Glutamatergic neuron (in vitro differentiated cells): Measurements from ENCODE around the gene IL4R. TPM values are rescaled to one million over a fixed set of nuclear protein-coding genes. Genes with fewer than 3 reads are reported as not detected.

ENCODE experiments used
- DNase-seq: peaks from one replicate; pipeline ENCODE4 v3.0.0; 2022
- H3K27ac Mint-ChIP-seq: one replicate; pipeline ENCODE4 v1.8.0; 2020; ENCODE audit warnings: mild to moderate bottlenecking, mixed read lengths, inconsistent platforms; ENCODE audit not compliant: unreplicated experiment
- H3K27me3 Mint-ChIP-seq: one replicate; pipeline ENCODE4 v1.8.0; 2020; ENCODE audit warnings: mild to moderate bottlenecking, moderate library complexity, mixed read lengths, inconsistent platforms; ENCODE audit not compliant: unreplicated experiment
- H3K36me3 Mint-ChIP-seq: one replicate; pipeline ENCODE4 v1.8.0; 2020; ENCODE audit warnings: mild to moderate bottlenecking, mixed read lengths, inconsistent platforms; ENCODE audit not compliant: unreplicated experiment
- H3K4me1 Mint-ChIP-seq: one replicate; pipeline ENCODE4 v1.8.0; 2020; ENCODE audit warnings: mild to moderate bottlenecking, low read depth, mixed read lengths, inconsistent platforms; ENCODE audit not compliant: unreplicated experiment
- H3K4me3 Mint-ChIP-seq: one replicate; pipeline ENCODE4 v1.8.0; 2020; ENCODE audit warnings: mild to moderate bottlenecking, mixed read lengths, inconsistent platforms; ENCODE audit not compliant: unreplicated experiment
- H3K9me3 Mint-ChIP-seq: one replicate; pipeline ENCODE4 v1.8.0; 2020; ENCODE audit warnings: mild to moderate bottlenecking, moderate library complexity, mixed read lengths, inconsistent platforms; ENCODE audit not compliant: unreplicated experiment
- total RNA-seq: library from RNA; stranded (reverse); fragmentation: NEBNext Ultra II Directional; extraction: Animal tissue kit (Norgen Biotek cat#: 25700); gene quantifications from one replicate; pipeline ENCODE4 v1.2.1, GENCODE V29; 2021; ENCODE audit not compliant: unreplicated experiment
- TF ChIP-seq, protein P1 (sequence below): fragments of 200-600 bp; sonication (generic); IDR thresholded peaks from one replicate; pipeline ENCODE4 v1.5.0; 2021; ENCODE audit not compliant: partially characterized antibody, unreplicated experiment

IL4R gene
- total RNA-seq, 1 donor from 2014 or later: 10.8 TPM

DNA sequence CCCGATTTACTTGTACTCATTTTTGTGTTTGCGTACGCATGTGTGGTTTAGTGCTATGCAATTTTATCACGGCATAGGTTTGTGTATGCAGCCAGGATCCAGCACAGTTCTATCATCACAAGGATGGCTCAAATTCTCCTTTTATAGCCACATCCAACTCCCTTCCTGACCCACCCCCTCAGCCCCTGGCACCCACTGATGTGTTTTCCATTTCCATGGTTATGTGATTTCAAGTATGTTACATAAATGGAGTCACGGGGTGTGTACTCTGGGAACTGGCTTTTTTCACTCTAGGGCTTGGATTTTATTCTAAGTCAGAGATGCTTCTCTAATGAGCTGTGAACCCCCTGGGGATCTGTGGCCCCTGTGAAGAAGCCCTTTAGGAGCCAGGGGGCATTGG lies 16.8 kb downstream of the IL4R start:
- Mint-ChIP-seq H3K9me3 (no peaks in the 10 kb centered on the region), H3K4me1 (peaks cover 11% of the 10 kb centered on the region), H3K27me3 (peaks cover 2% of the 10 kb centered on the region), H3K4me3 (no peak overlapping the region), H3K36me3 (no peaks in the 10 kb centered on the region), H3K27ac (no peak overlapping the region)
- TF ChIP-seq, protein P1, sequence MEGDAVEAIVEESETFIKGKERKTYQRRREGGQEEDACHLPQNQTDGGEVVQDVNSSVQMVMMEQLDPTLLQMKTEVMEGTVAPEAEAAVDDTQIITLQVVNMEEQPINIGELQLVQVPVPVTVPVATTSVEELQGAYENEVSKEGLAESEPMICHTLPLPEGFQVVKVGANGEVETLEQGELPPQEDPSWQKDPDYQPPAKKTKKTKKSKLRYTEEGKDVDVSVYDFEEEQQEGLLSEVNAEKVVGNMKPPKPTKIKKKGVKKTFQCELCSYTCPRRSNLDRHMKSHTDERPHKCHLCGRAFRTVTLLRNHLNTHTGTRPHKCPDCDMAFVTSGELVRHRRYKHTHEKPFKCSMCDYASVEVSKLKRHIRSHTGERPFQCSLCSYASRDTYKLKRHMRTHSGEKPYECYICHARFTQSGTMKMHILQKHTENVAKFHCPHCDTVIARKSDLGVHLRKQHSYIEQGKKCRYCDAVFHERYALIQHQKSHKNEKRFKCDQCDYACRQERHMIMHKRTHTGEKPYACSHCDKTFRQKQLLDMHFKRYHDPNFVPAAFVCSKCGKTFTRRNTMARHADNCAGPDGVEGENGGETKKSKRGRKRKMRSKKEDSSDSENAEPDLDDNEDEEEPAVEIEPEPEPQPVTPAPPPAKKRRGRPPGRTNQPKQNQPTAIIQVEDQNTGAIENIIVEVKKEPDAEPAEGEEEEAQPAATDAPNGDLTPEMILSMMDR: no peak
- DNase-seq: no peak

DNA sequence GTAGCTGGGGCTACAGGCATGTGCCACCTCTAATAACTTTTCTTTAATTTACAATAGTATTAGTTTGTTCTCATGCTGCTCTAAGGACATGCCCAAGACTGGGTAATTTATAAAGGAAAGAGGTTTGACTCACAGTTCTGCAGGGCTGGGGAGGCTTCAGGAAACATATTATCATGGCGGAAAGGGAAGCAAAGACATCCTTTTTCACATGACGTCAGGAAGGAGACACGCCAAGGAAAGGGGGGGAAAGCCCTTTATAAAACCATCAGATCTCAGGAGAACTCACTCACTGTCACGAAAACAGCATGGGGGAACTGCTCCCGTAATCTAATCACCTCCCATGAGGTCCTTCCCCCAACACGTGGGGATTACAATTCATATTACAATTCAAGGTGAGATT lies 18.3 kb downstream of the IL4R start:
- H3K27me3 Mint-ChIP-seq: peaks cover 2% of the 10 kb centered on the region
- no peak overlapping the region for H3K4me3 Mint-ChIP-seq
- no peaks in the 10 kb centered on the region for H3K9me3 Mint-ChIP-seq
- DNase-seq: no peak
- peaks cover 9% of the 10 kb centered on the region for H3K4me1 Mint-ChIP-seq
- peak overlapping the region; percentile 20 for H3K27ac Mint-ChIP-seq
- H3K36me3 Mint-ChIP-seq: no peaks in the 10 kb centered on the region
- TF ChIP-seq, protein P1: no peak

DNA sequence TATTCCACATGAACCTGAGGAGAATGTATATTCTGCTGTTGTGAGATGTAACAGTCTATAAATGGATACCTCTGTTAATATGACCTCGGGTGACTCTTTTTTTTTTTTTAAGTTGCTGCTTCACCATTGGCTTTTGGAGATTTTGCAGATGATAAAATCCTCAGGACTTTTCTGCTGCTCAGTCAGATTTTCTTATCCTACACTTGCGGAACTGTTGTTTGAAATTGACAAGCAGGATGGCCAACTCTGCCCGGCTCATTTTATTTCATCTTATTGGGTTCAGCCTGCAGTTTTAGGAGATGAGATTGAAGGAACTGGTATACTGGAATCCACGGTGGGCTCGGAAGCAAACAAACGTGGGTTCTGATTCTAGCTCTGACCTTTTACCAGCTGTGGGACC lies 19.3 kb downstream of the IL4R start:
- H3K27me3 Mint-ChIP-seq: peaks cover 2% of the 10 kb centered on the region
- no peak for DNase-seq
- no peak overlapping the region for H3K4me3 Mint-ChIP-seq
- peak overlapping the region; percentile 13 for H3K27ac Mint-ChIP-seq
- peaks cover 6% of the 10 kb centered on the region for H3K4me1 Mint-ChIP-seq
- H3K36me3 Mint-ChIP-seq: no peaks in the 10 kb centered on the region
- TF ChIP-seq, protein P1: no peak
- H3K9me3 Mint-ChIP-seq: no peaks in the 10 kb centered on the region

DNA sequence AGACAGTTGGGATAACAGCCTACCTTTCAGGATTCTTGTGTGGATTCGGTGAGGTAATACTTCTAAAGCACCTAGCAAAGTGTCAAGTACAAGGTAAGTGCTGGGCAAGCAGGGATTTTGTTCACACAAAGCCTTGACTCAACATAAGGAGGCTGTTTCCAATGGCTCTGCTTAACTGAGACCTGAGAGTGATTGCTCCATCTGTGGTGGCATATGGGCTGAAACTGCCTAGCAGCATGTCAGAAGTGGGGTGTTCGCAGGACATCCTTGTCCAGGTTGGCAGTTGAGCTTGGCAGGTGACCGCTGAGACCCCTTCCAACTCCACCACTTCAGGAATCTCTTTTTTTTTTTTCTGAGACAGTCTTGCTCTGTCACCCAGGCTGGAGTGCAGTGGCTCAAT lies 19.8 kb downstream of the IL4R start:
- Mint-ChIP-seq H3K4me3 (no peak overlapping the region), H3K4me1 (peaks cover 6% of the 10 kb centered on the region), H3K27ac (peak overlapping the region; percentile 13), H3K36me3 (no peaks in the 10 kb centered on the region), H3K27me3 (peaks cover 2% of the 10 kb centered on the region), H3K9me3 (no peaks in the 10 kb centered on the region)
- TF ChIP-seq, protein P1: no peak
- no peak for DNase-seq

DNA sequence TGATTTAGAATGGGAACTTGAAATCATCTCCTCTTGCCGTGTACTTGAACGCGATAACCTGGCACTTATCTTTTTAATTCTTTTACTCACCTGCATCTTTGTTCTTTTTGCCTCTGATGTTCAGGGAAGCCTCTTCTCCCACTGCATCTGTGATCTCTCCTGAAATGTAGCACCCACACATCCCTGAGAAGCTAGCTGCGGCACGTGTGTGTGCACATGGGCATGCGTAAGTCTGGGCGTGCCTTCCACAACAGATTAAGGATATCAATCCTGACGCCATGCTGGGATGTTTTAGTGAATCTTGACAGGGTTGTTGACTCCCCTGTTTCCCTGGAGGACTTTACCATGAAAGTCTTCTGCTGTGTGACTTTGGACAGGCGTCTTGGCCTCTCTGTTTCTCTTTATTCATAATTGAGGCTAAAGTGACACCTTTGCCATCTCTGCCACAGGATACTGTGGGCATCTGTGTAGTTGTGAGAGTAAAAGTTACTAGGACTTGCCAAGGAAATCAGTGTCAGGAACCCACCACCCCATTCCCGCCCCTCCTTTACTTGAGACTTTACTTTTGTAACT lies 20.5 kb downstream of the IL4R start:
- TF ChIP-seq, protein P1: no peak
- H3K9me3 Mint-ChIP-seq: no peaks in the 10 kb centered on the region
- H3K27me3 Mint-ChIP-seq: peaks cover 2% of the 10 kb centered on the region
- no peak overlapping the region for H3K4me3 Mint-ChIP-seq
- H3K4me1 Mint-ChIP-seq: peaks cover 6% of the 10 kb centered on the region
- H3K27ac Mint-ChIP-seq: peak overlapping the region; percentile 7
- DNase-seq: no peak
- no peaks in the 10 kb centered on the region for H3K36me3 Mint-ChIP-seq
